Common myeloid progenitor, CD34-positive (primary cell): ENCODE data around the gene FAM117A.

Experiments used
- CTCF ChIA-PET: fragments of 350-600 bp; sonication (Branson Sonifier 250); formaldehyde crosslinking; loops from one replicate; lab custom pipeline; 2021; ENCODE audit warnings: antibody characterized with exemption; lab: Charles Lee
- POLR2A ChIA-PET: fragments of 350-600 bp; sonication (Branson Sonifier 250); formaldehyde crosslinking; loops from one replicate; lab custom pipeline; 2021; ENCODE audit warnings: antibody characterized with exemption; lab: Charles Lee
- DNase-seq, 3 donors: peaks; one replicate each; pipeline versions ENCODE4 v3.0.0 to v3.0.0-alpha.2; 2013
- H3K27ac ChIP-seq, 2 experiments: 1 replicate in 1 of 2; 2 replicates in 1 of 2; pipeline ENCODE4 v1.7.0; 2013; ENCODE audit warnings: inconsistent platforms in 2 of 2, low read length in 2 of 2, mild to moderate bottlenecking in 2 of 2, low read depth in 1 of 2, moderate library complexity in 1 of 2; ENCODE audit not compliant: severe bottlenecking in 2 of 2, insufficient read depth in 1 of 2, poor library complexity in 1 of 2
- H3K27me3 ChIP-seq, 5 experiments: replicated peaks in 2 of 5; 1 replicate in 3 of 5; 2 replicates in 2 of 5; pipeline versions ENCODE4 v1.6.1 to v1.7.0; 2013; ENCODE audit warnings: low read length in 4 of 5, mild to moderate bottlenecking in 2 of 5, moderate library complexity in 2 of 5, inconsistent platforms in 1 of 5; ENCODE audit not compliant: insufficient read depth in 5 of 5, control insufficient read depth in 4 of 5
- H3K36me3 ChIP-seq, 4 experiments: 1 replicate in 2 of 4; 2 replicates in 2 of 4; pipeline versions ENCODE4 v1.6.1 to v1.7.0; 2013; ENCODE audit warnings: low read length in 3 of 4, control low read depth in 1 of 4, mild to moderate bottlenecking in 1 of 4; ENCODE audit not compliant: control insufficient read depth in 4 of 4, insufficient read depth in 4 of 4
- H3K4me1 ChIP-seq, 4 experiments: 1 replicate in 3 of 4; 2 replicates in 1 of 4; pipeline versions ENCODE4 v1.6.1 to v1.7.1; 2013; ENCODE audit warnings: low read length in 3 of 4, mild to moderate bottlenecking in 3 of 4, control low read depth in 1 of 4, inconsistent platforms in 1 of 4, moderate library complexity in 1 of 4; ENCODE audit not compliant: control insufficient read depth in 4 of 4, insufficient read depth in 4 of 4; ENCODE audit errors: control extremely low read depth in 1 of 4
- H3K4me3 ChIP-seq, 7 experiments: 1 replicate in 4 of 7; 2 replicates in 3 of 7; pipeline versions ENCODE4 v1.5.1 to v1.7.0; 2013; ENCODE audit warnings: mild to moderate bottlenecking in 7 of 7, low read length in 6 of 7, moderate library complexity in 6 of 7, inconsistent platforms in 2 of 7, low read depth in 2 of 7, control low read depth in 1 of 7; ENCODE audit not compliant: insufficient read depth in 4 of 7, control insufficient read depth in 1 of 7; ENCODE audit errors: extremely low read depth in 1 of 7
- H3K9me3 ChIP-seq, 5 experiments: 1 replicate in 4 of 5; 2 replicates in 1 of 5; pipeline versions ENCODE4 v1.6.1 to v1.7.1; 2013; ENCODE audit warnings: low read length in 4 of 5, mild to moderate bottlenecking in 2 of 5, inconsistent platforms in 1 of 5, low read depth in 1 of 5, moderate library complexity in 1 of 5; ENCODE audit not compliant: control insufficient read depth in 4 of 5, insufficient read depth in 2 of 5; ENCODE audit errors: control extremely low read depth in 1 of 5
- WGBS: methylation state at CpG from one replicate; pipeline ENCODE4 v1.1.5; 2013; ENCODE audit not compliant: insufficient coverage; 5-methylcytosine and 5-hydroxymethylcytosine counted together

FAM117A gene

GRCh38 chr17:49731435-49731831, 32.5 kb downstream of the FAM117A start:
- H3K4me3 ChIP-seq = no peak overlapping the region
- 100% methylated on average over 4 of the region's 4 CpGs for WGBS
- H3K27ac ChIP-seq = peak overlapping the region; percentile 52 to 74
- H3K36me3 ChIP-seq = peaks cover 10 to 70% (median 29%) of the 10 kb centered on the region in 4 experiments
- no peaks in the 10 kb centered on the region for H3K27me3 ChIP-seq
- peaks cover 9 to 61% (median 42%) of the 10 kb centered on the region in 4 experiments for H3K4me1 ChIP-seq
- no peak for DNase-seq
- POLR2A ChIA-PET = interaction anchor here (0.8 to 1.1 kb wide), 2 partner anchors 8 to 31 kb away, joined by 3 read pairs; no protein-coding TSS in a partner anchor
- CTCF ChIA-PET = interaction anchor here (0.7 to 5.8 kb wide), 9 partner anchors 8 to 102 kb away, joined by 3 to 31 read pairs (median 4); no protein-coding TSS in a partner anchor
- no peaks in the 10 kb centered on the region for H3K9me3 ChIP-seq

- CTCF ChIA-PET = interaction anchor here (0.7 to 5.9 kb wide), 7 partner anchors 9 to 162 kb away, joined by 3 to 38 read pairs (median 10); partner anchors contain the start of gene SLC35B1
- H3K27ac ChIP-seq = peak overlapping the region; percentile 52 to 74
- no peaks in the 10 kb centered on the region for H3K9me3 ChIP-seq
- DNase-seq = no peak
- peaks cover 14 to 75% (median 32%) of the 10 kb centered on the region in 4 experiments for H3K36me3 ChIP-seq
- peaks cover 9 to 59% (median 41%) of the 10 kb centered on the region in 4 experiments for H3K4me1 ChIP-seq
- POLR2A ChIA-PET = interaction anchor here (0.8 to 2.2 kb wide), 4 partner anchors 8 to 31 kb away, joined by 3 to 12 read pairs (median 4); no protein-coding TSS in a partner anchor
- no peaks in the 10 kb centered on the region for H3K27me3 ChIP-seq
- H3K4me3 ChIP-seq = peak overlapping the region in 1 of 7 experiments; percentile 35
- 95% methylated on average over 4 of the region's 5 CpGs for WGBS
Measured at GRCh38 chr17:49730785-49731434, 33.0 kb downstream of the FAM117A start.

- Histone ChIP-seq H3K27me3 (no peaks in the 10 kb centered on the region), H3K9me3 (peaks cover 0 to 2% (median 0%) of the 10 kb centered on the region in 5 experiments), H3K4me3 (peak overlapping the region in 2 of 7 experiments; percentile 2 to 35), H3K36me3 (peaks cover 16 to 82% (median 39%) of the 10 kb centered on the region in 4 experiments), H3K27ac (peak overlapping the region; percentile 52 to 74), H3K4me1 (peaks cover 9 to 61% (median 41%) of the 10 kb centered on the region in 4 experiments)
- CTCF ChIA-PET = interaction anchor here (0.7 to 5.9 kb wide), 11 partner anchors 9 to 161 kb away, joined by 3 to 38 read pairs (median 4); partner anchors contain the start of gene SLC35B1
- DNase-seq = no peak
- POLR2A ChIA-PET = interaction anchor here (0.8 to 2.2 kb wide), 3 partner anchors 9 to 18 kb away, joined by 4 to 12 read pairs (median 8); no protein-coding TSS in a partner anchor
- WGBS = 78% methylated on average over 3 of the region's 4 CpGs
Measured at GRCh38 chr17:49730078-49730784, 33.7 kb downstream of the FAM117A start.

- 96% methylated on average over 3 of the region's 3 CpGs for WGBS
- peak overlapping the region; percentile 6 to 62 for H3K27ac ChIP-seq
- peaks cover 6 to 64% (median 40%) of the 10 kb centered on the region in 4 experiments for H3K4me1 ChIP-seq
- no peak overlapping the region for H3K4me3 ChIP-seq
- no peak for DNase-seq
- peaks cover 13 to 85% (median 44%) of the 10 kb centered on the region in 4 experiments for H3K36me3 ChIP-seq
- CTCF ChIA-PET = interaction anchor here (0.9 to 5.9 kb wide), 9 partner anchors 9 to 54 kb away, joined by 3 to 38 read pairs (median 4); partner anchors contain the start of gene SLC35B1
- peaks cover 0 to 2% (median 0%) of the 10 kb centered on the region in 5 experiments for H3K9me3 ChIP-seq
- POLR2A ChIA-PET = interaction anchor here (1.1 to 2.2 kb wide), 2 partner anchors 10 to 14 kb away, joined by 8 to 12 read pairs; no protein-coding TSS in a partner anchor
- H3K27me3 ChIP-seq = no peaks in the 10 kb centered on the region
Measured at GRCh38 chr17:49729069-49729468, 34.9 kb downstream of the FAM117A start.

- no peak for DNase-seq
- CTCF ChIA-PET = interaction anchor here (1.3 to 5.9 kb wide), 5 partner anchors 8 to 32 kb away, joined by 3 to 38 read pairs (median 10); partner anchors contain the start of gene SLC35B1
- H3K27me3 ChIP-seq = no peaks in the 10 kb centered on the region
- H3K27ac ChIP-seq = peak overlapping the region in 1 of 2 experiments; percentile 62
- POLR2A ChIA-PET = interaction anchor here (2.2 kb wide), 1 partner anchor 11 kb away, joined by 12 read pairs; no protein-coding TSS in a partner anchor
- H3K9me3 ChIP-seq = peaks cover 0 to 2% (median 0%) of the 10 kb centered on the region in 5 experiments
- H3K4me3 ChIP-seq = no peak overlapping the region
- H3K36me3 ChIP-seq = peaks cover 13 to 91% (median 49%) of the 10 kb centered on the region in 4 experiments
- WGBS = 59% methylated on average over 4 of the region's 5 CpGs
- H3K4me1 ChIP-seq = peaks cover 6 to 64% (median 43%) of the 10 kb centered on the region in 4 experiments
Measured at GRCh38 chr17:49728425-49728824, 35.5 kb downstream of the FAM117A start.

GRCh38 chr17:49727380-49727779, 36.6 kb downstream of the FAM117A start:
- peak overlapping the region in 1 of 2 experiments; percentile 62 for H3K27ac ChIP-seq
- peaks cover 13 to 93% (median 54%) of the 10 kb centered on the region in 4 experiments for H3K36me3 ChIP-seq
- ChIA-PET CTCF (interaction anchor here (1.0 to 5.9 kb wide), 6 partner anchors 10 to 33 kb away, joined by 3 to 38 read pairs (median 6); partner anchors contain the start of gene SLC35B1), POLR2A (interaction anchor here (1.0 kb wide), 1 partner anchor 10 kb away, joined by 4 read pairs; no protein-coding TSS in a partner anchor)
- no peak for DNase-seq
- peaks cover 0 to 2% (median 0%) of the 10 kb centered on the region in 5 experiments for H3K9me3 ChIP-seq
- 97% methylated on average over 4 of the region's 4 CpGs for WGBS
- H3K4me3 ChIP-seq = no peak overlapping the region
- H3K27me3 ChIP-seq = no peaks in the 10 kb centered on the region
- H3K4me1 ChIP-seq = peaks cover 6 to 59% (median 42%) of the 10 kb centered on the region in 4 experiments
